Stimulated activated CD4-positive, alpha-beta T cell treated with anti-CD3 and anti-CD28 coated beads, Interleukin-1b, Interleukin-23, amount 100 ng/mL, for 1 hour (primary cell): Measurements from ENCODE around the gene CUZD1.
"Not testable (repeated sequence)": the region's sequence is repeated elsewhere in the genome, so short reads cannot be mapped to it uniquely, and the experiment has no call there.

ENCODE experiments used
- DNase-seq, 2 donors: peaks; one replicate each; pipeline ENCODE4 v3.0.0-alpha.2; 2020; ENCODE audit warnings: low read depth in 2 of 2

CUZD1 gene, protein sequence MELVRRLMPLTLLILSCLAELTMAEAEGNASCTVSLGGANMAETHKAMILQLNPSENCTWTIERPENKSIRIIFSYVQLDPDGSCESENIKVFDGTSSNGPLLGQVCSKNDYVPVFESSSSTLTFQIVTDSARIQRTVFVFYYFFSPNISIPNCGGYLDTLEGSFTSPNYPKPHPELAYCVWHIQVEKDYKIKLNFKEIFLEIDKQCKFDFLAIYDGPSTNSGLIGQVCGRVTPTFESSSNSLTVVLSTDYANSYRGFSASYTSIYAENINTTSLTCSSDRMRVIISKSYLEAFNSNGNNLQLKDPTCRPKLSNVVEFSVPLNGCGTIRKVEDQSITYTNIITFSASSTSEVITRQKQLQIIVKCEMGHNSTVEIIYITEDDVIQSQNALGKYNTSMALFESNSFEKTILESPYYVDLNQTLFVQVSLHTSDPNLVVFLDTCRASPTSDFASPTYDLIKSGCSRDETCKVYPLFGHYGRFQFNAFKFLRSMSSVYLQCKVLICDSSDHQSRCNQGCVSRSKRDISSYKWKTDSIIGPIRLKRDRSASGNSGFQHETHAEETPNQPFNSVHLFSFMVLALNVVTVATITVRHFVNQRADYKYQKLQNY

GRCh38 chr10:122845783-122846332 lies at the start of gene CUZD1:
CUZD1 (minus strand) TSS chr10:122845857; CDS start chr10:122845843, 14 bp downstream.
- DNase-seq, result no peak

GRCh38 chr10:122894261-122894944 lies 48.7 kb upstream of the CUZD1 start:
- DNase-seq, result no peak

GRCh38 chr10:122884166-122884565 lies 38.5 kb upstream of the CUZD1 start:
- no peak for DNase-seq

DNA sequence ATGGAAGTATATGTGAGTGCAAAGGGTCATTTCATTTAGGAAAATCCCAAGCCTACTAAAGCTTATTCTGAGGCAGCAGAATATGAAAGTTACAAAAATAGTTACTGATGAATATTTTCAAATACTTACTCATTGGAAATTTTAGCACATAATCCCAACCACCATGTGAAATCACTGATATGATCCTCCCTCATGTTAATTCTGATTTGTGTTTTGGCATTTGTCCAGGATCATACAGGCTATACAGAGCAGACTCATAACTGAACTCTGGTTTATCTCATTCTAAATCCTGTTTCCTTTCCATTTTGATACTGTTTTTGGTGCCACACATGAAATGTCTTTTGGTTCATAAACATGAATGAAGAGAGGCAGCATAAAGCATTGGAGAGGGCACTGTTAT lies 37.1 kb upstream of the CUZD1 start:
- DNase-seq, result no peak

- DNase-seq, result peak; percentile 81 to 85
These were observed 33.9 kb upstream of the CUZD1 start, which contains the start of gene FAM24B for GRCh38 chr10:122879339-122880273. FAM24B (minus strand) TSS chr10:122879581; CDS start chr10:122850515, 29,066 bp downstream.

- no peak for DNase-seq
These were observed 33.2 kb upstream of the CUZD1 start for GRCh38 chr10:122878799-122879338.

GRCh38 chr10:122877264-122877663 lies 31.6 kb upstream of the CUZD1 start:
- no peak for DNase-seq

- DNase-seq, result no peak
These were observed 30.8 kb upstream of the CUZD1 start for GRCh38 chr10:122876467-122876855.

GRCh38 chr10:122875843-122876466 lies 30.3 kb upstream of the CUZD1 start:
- DNase-seq, result no peak

GRCh38 chr10:122871947-122872346 lies 26.3 kb upstream of the CUZD1 start:
- not testable (repeated sequence) for DNase-seq

- not testable (repeated sequence) for DNase-seq
These were observed 23.1 kb upstream of the CUZD1 start for GRCh38 chr10:122868768-122869167.

DNA sequence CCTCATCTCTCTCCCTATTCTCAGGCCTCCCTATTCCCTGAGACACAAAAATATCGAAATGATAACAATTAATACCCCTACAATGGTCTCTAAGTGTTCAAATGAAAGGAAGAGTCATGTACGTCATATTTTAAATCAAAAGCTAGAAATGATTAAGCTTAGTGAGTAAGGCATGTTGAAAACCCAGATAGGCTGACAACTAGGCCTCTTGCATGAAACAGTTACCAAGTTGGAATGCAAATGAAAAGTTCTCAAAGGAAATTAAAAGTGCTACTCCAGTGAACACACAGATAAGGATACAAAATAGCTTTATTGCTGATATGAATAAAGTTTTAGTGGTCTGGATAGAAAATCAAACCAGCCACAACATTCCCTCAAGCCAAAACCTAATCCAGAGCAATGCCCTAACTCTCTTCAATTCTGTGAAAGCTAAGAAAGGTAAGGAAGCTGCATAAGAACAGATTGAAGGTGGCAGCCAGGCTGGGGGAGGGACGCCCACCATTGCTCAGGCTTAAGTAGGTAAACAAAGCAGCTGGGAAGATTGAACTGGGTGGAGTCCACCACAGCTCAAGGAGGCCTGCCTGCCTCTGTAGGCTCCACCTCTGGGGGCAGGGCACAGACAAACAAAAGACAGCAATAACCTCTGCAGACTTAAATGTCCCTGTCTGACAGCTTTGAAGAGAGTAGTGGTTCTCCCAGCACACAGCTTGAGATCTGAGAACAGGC lies 21.3 kb upstream of the CUZD1 start:
- DNase-seq, result not testable (repeated sequence)

- no peak for DNase-seq
These were observed 19.2 kb upstream of the CUZD1 start for GRCh38 chr10:122864901-122865300.

- DNase-seq, result no peak
These were observed 18.5 kb upstream of the CUZD1 start for GRCh38 chr10:122864194-122864592.

DNA sequence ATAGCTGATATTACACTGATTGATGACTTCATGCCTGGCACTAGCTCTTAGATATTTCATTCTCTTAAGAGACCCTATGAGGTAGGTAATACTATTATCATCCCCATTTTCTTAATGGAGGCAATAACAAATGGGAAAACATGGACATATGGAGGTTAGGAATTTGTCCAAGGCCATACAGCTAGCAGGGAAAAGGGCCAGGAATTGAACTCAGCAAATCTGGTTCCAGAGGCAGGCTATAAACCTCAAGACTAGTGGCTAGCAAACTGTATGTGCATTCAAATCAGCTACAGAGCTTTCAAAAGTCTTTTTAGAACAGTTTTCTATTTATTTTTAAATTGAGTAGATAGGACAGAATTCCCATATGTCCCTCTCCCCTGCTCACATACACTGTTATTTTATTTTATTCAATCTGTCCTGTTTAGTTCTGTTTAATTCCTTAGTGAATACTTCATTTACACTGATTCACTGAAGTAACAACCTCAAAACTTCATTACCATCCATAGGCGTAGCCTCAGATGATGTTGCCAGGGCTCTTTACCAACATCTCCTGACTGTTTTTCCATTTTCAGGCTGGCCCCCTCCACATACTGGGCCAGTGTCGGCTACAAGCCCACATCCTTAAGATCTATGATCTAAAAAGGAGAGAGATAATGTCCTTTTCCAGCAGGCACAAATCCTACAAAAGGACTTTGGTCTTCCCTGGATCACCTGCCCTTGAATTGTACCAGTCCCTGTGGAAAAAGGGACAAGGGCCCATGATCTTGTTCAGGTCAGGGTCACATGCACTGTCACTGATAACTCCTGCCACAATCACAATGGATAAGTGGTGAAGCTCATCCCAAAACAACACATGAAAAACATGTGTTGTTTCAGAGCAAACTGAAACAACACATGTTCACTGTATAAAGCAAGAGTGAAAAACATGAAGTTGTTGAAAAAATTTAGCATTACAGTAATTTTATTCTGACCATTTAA lies 17.8 kb upstream of the CUZD1 start:
- no peak for DNase-seq

DNA sequence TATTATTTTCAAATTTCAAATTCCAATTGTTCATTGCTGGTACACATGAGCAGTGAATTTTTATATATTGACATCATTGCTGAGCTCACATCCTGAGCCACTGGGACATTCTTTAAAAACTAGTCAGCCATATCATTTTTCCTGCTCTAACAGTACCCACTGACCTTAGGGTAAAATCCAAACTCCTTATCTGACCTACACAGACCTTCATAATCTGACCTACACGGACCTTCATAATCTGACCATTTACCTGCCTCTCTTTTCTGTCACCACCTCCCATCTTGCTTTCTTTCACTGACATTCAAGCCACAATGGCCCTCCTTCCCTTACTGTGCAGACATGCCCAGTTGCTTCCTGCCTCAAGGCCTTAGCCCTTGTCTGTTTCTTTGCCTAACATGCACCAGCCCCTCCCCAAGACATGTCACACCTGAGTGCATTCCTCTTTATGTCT lies 16.1 kb upstream of the CUZD1 start:
- DNase-seq, result no peak

DNA sequence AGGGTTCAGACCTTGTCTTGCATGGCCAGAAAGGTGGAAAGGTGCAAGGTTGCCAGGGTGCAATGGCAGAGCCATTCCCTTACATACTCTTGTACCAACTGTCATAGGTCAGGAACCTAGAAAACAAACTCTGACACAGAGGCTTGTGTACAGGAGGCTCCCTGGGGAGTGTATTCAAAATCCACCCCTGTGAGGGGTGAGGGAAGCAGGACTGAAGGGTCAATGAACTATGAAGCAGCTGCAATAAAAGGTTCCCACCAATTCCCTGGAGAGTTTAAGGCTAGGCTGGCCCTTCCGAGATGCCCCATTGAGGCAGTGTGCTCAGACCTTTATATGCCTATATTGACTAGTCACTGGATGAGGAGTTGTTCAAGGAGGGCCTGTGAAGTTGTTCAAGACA lies 13.9 kb upstream of the CUZD1 start:
- DNase-seq, result no peak

GRCh38 chr10:122858042-122858441 lies 12.4 kb upstream of the CUZD1 start:
- not testable (repeated sequence) for DNase-seq
